Karpas-422 (cell line): ENCODE data around the gene CFAP46. TPM values are rescaled to one million over a fixed set of nuclear protein-coding genes. Genes with fewer than 3 reads are reported as not detected.
A peak's percentile ranks its signal among the peaks of the same experiment; 100 is the strongest.
"Not testable (repeated sequence)": the region's sequence is repeated elsewhere in the genome, so short reads cannot be mapped to it uniquely, and the experiment has no call there.

ENCODE experiments used
- DNase-seq: peaks from one replicate; pipeline ENCODE4 v3.0.0-alpha.2; 2015
- H2AFZ ChIP-seq: fragments of 200-600 bp; sonication (generic); 2 replicates; pipeline ENCODE4 v1.6.1; 2014; ENCODE audit warnings: antibody characterized with exemption, low read length, mixed read lengths
- H3K27ac ChIP-seq: fragments of 200-600 bp; sonication (generic); 2 replicates; pipeline ENCODE4 v1.5.1; 2014; ENCODE audit warnings: mild to moderate bottlenecking, low read length, moderate library complexity
- H3K27me3 ChIP-seq: fragments of 200-600 bp; sonication (generic); 2 replicates; pipeline ENCODE4 v1.6.1; 2014; ENCODE audit warnings: low read length, mixed read lengths
- H3K36me3 ChIP-seq: fragments of 200-600 bp; sonication (generic); 2 replicates; pipeline ENCODE4 v1.6.1; 2014; ENCODE audit warnings: low read length, mixed read lengths; ENCODE audit not compliant: insufficient read depth
- H3K4me1 ChIP-seq: fragments of 200-600 bp; sonication (generic); 2 replicates; pipeline ENCODE4 v1.6.1; 2014; ENCODE audit warnings: mild to moderate bottlenecking, low read length, mixed read lengths
- H3K4me2 ChIP-seq: fragments of 200-600 bp; sonication (generic); 2 replicates; pipeline ENCODE4 v1.6.1; 2014; ENCODE audit warnings: low read length, low read depth, mild to moderate bottlenecking; ENCODE audit not compliant: poor library complexity, severe bottlenecking
- H3K4me3 ChIP-seq: fragments of 200-600 bp; sonication (generic); 2 replicates; pipeline ENCODE4 v1.5.1; 2014; ENCODE audit warnings: mild to moderate bottlenecking, antibody characterized with exemption, low read length, mixed read lengths
- H3K79me2 ChIP-seq: fragments of 200-600 bp; sonication (generic); 2 replicates; pipeline ENCODE4 v1.6.1; 2014; ENCODE audit warnings: mild to moderate bottlenecking, low read length, mixed read lengths
- H3K9ac ChIP-seq: fragments of 200-600 bp; sonication (generic); 2 replicates; pipeline ENCODE4 v1.6.0; 2014; ENCODE audit warnings: low read length
- H3K9me2 ChIP-seq: fragments of 200-600 bp; sonication (generic), shearing (Covaris generic); replicated peaks from 2 replicates; pipeline ENCODE4 v1.6.0; 2014; ENCODE audit warnings: mild to moderate bottlenecking, low read length, moderate library complexity; ENCODE audit not compliant: insufficient read depth
- H3K9me3 ChIP-seq: fragments of 300-700, 200-600 bp; sonication (generic); 2 replicates; pipeline ENCODE4 v1.6.1; 2014; ENCODE audit warnings: low read length, mixed read lengths
- H4K20me1 ChIP-seq: fragments of 200-600 bp; sonication (generic); 2 replicates; pipeline ENCODE4 v1.6.1; 2014; ENCODE audit warnings: mild to moderate bottlenecking, antibody characterized with exemption, low read length, low read depth; ENCODE audit not compliant: insufficient read depth
- total RNA-seq: library from RNA; depleted of rRNA; stranded (reverse); fragments of >200 nt; shearing (Covaris generic); gene quantifications from 2 replicates; pipeline ENCODE4 v1.2.3, GENCODE V29; 2014; ENCODE audit warnings: low replicate concordance

Gene CFAP46
- total RNA-seq, 1 experiment from 2014 or later, result 0.22 TPM

DNA sequence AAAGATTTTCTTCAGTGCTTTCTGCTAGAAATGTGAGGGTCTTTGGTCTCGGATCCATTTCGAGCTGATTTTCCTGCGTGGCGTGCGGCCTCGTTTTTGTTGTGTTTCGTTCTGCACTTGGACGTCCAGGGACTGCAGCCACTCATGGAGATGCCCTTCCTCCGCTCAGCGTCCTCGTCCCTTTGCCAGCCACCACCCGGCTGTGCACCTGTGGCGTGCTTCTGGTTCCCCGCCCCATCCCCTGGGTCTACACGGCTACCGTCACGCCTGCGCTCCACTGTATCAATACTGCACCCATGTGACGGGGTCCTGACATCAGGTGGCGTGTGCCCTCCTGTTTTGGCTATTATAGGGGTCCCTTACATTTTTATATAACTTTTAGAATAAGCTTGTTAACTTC lies 113.7 kb downstream of the CFAP46 start:
- H3K27me3 ChIP-seq, result no peaks in the 10 kb centered on the region
- no peaks in the 10 kb centered on the region for H3K36me3 ChIP-seq
- no peak overlapping the region for H3K9ac ChIP-seq
- H3K9me2 ChIP-seq, result no peaks in the 10 kb centered on the region
- H3K4me2 ChIP-seq, result no peak overlapping the region
- H4K20me1 ChIP-seq, result no peaks in the 10 kb centered on the region
- H2AFZ ChIP-seq, result no peak overlapping the region
- H3K9me3 ChIP-seq, result peaks cover 8% of the 10 kb centered on the region
- no peak for DNase-seq
- H3K4me1 ChIP-seq, result no peaks in the 10 kb centered on the region
- H3K27ac ChIP-seq, result no peak overlapping the region
- no peaks in the 10 kb centered on the region for H3K79me2 ChIP-seq
- no peak overlapping the region for H3K4me3 ChIP-seq

DNA sequence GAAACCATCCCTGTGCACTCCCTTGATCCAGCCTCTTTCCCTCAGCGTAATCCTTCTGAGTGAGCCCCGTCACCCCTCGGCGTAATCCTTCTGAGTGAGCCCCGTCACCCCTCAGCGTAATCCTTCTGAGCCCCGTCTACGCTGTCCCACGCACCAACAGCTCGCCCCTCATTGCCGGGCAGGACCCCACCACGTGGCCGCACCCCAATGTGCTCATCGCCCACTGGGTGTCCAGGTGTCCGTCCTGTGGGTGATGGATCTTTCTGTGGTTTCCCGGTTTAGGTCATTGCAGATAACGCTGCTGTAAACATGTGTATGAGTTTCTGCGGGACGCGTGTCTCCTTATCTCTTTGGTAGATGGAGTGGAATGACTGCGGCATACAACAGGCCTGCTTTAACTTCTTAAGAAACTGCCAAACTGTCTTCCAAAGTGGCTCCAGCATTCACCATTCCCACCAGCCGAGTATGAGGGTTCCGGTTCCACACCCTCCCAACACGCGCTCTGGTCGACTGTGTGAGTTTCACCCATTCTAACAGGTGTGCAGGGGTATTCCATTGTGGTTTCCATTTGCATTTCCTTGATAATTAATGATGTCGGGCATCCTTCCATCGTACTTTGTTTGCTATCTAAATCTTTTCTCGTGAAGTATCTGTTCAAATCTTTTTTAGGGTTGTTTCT lies 114.4 kb downstream of the CFAP46 start:
- H3K9ac ChIP-seq, result no peak overlapping the region
- DNase-seq, result no peak
- H3K9me3 ChIP-seq, result peaks cover 8% of the 10 kb centered on the region
- H3K9me2 ChIP-seq, result no peaks in the 10 kb centered on the region
- no peaks in the 10 kb centered on the region for H3K27me3 ChIP-seq
- no peak overlapping the region for H3K4me2 ChIP-seq
- no peak overlapping the region for H3K27ac ChIP-seq
- no peaks in the 10 kb centered on the region for H3K36me3 ChIP-seq
- H3K79me2 ChIP-seq, result no peaks in the 10 kb centered on the region
- H3K4me1 ChIP-seq, result no peaks in the 10 kb centered on the region
- H4K20me1 ChIP-seq, result no peaks in the 10 kb centered on the region
- no peak overlapping the region for H3K4me3 ChIP-seq
- no peak overlapping the region for H2AFZ ChIP-seq

DNA sequence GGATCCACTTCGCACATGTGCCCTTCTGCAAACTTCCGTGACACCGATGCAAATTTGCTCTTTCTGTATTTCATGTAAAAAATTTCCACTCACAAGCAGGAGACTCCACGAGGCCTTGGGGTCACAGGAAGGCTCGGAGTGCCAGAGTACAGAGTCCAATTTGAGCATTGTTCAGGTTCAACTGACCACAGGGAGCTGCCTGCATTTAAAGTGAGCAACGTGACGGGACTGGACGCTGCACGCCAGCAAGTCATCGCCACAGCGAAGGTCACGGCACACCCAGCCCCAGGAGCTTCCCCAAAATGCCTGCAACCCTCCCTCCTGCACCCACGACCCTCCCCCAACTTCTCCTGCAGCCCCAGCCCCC lies 115.0 kb downstream of the CFAP46 start:
- no peak overlapping the region for H2AFZ ChIP-seq
- H3K4me2 ChIP-seq, result no peak overlapping the region
- no peak for DNase-seq
- peaks cover 8% of the 10 kb centered on the region for H3K9me3 ChIP-seq
- H3K27me3 ChIP-seq, result no peaks in the 10 kb centered on the region
- H3K36me3 ChIP-seq, result no peaks in the 10 kb centered on the region
- H4K20me1 ChIP-seq, result no peaks in the 10 kb centered on the region
- H3K27ac ChIP-seq, result no peak overlapping the region
- H3K9me2 ChIP-seq, result no peaks in the 10 kb centered on the region
- no peaks in the 10 kb centered on the region for H3K4me1 ChIP-seq
- no peak overlapping the region for H3K4me3 ChIP-seq
- H3K9ac ChIP-seq, result no peak overlapping the region
- H3K79me2 ChIP-seq, result no peaks in the 10 kb centered on the region

DNA sequence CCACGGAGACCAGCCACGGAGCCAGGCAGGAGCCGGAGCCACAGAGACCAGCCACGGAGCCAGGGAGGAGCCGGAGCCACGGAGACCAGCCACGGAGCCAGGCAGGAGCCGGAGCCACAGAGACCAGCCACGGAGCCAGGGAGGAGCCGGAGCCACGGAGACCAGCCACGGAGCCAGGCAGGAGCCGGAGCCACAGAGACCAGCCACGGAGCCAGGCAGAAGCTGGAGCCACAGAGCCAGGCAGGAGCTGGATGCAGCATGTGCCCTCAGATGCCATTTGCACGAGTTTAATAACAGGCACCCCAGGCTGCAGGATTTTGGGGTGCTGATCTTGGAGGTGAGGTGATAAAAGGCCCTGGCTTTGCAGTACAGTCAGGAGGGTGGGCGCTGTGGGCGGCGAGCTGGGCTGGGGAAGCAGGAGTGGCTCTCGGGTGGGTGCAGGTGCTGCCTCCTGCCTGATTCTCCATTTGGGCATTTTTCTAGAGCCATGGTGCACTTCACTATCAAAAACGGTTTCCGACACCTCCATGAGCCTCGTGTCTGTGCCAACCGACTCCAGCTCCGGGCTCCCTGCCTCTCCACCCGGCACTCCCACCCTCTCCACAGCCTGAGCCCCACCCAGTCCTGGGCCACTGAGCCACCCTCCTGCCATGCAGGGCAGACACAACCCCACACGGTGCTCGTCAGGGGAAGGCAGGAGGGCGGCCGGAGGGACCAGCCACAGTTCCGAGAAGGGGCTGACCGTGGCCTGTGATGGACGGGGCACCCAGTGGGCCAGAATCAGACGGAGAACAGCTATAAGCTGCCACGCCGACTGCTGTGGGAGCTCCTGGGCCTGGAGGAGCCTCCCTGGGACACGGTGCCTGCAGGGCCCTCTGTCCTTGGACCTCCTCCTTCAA lies 115.6 kb downstream of the CFAP46 start:
- no peak overlapping the region for H3K27ac ChIP-seq
- H3K36me3 ChIP-seq, result no peaks in the 10 kb centered on the region
- H4K20me1 ChIP-seq, result no peaks in the 10 kb centered on the region
- no peaks in the 10 kb centered on the region for H3K79me2 ChIP-seq
- DNase-seq, result no peak
- no peak overlapping the region for H3K4me2 ChIP-seq
- no peak overlapping the region for H3K9ac ChIP-seq
- H2AFZ ChIP-seq, result no peak overlapping the region
- no peaks in the 10 kb centered on the region for H3K9me2 ChIP-seq
- H3K9me3 ChIP-seq, result peaks cover 8% of the 10 kb centered on the region
- H3K4me1 ChIP-seq, result no peaks in the 10 kb centered on the region
- no peak overlapping the region for H3K4me3 ChIP-seq
- H3K27me3 ChIP-seq, result no peaks in the 10 kb centered on the region

DNA sequence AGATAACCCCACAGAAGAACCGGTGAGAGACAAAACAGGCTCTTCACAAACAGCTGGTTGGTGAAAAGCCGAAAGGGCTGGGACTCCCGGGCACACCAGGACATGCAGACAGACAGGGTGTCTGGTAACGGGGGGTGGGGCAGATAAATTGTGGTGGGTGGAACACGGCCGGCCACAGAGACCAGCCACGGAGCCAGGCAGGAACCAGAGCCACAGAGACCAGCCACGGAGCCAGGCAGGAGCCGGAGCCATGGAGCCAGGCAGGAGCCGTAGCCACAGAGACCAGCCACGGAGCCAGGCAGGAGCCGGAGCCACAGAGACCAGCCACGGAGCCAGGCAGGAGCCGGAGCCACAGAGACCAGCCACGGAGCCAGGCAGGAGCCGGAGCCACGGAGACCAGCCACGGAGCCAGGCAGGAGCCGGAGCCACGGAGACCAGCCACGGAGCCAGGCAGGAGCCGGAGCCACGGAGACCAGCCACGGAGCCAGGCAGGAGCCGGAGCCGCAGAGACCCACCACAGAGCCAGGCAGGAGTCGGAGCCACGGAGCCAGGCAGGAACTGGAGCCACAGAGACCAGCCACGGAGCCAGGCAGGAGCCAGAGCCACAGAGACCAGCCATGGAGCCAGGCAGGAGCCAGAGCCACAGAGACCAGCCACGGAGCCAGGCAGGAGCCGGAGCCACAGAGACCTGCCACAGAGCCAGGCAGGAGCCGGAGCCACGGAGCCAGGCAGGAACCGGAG lies 116.4 kb downstream of the CFAP46 start:
- not testable (repeated sequence) for H3K9me3 ChIP-seq, H3K4me1 ChIP-seq, H3K9me2 ChIP-seq, H2AFZ ChIP-seq, H3K79me2 ChIP-seq, H3K27me3 ChIP-seq, H4K20me1 ChIP-seq, DNase-seq, H3K27ac ChIP-seq, H3K9ac ChIP-seq, H3K4me3 ChIP-seq, H3K36me3 ChIP-seq, H3K4me2 ChIP-seq

DNA sequence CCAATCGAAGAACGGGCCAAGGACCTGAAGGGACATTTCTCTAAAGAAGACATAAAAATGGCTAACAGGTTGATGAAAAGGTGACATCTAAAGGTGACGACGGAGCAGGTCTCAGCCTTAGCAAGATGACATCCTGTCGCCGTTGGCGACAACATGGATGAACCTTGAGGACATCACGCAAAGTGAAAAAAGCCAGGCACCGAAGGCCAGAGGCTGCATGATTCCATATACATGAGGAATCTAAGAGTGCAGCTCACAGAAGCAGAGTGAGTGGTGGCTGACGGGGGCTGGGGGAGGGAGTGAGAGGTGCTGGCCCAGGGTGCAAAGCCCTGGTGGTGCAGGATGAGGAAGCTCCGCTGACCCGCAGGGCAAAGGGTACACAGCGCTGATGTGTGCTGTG lies 122.3 kb downstream of the CFAP46 start:
- Histone ChIP-seq H3K9me2 (no peaks in the 10 kb centered on the region), H2AFZ (no peak overlapping the region), H3K9me3 (peaks cover 1% of the 10 kb centered on the region), H3K27ac (peak overlapping the region; percentile 51; the same call in 1 of the 2 replicates), H3K4me2 (no peak overlapping the region), H3K36me3 (no peaks in the 10 kb centered on the region), H3K4me3 (no peak overlapping the region), H3K9ac (no peak overlapping the region), H4K20me1 (no peaks in the 10 kb centered on the region), H3K79me2 (no peaks in the 10 kb centered on the region), H3K4me1 (no peaks in the 10 kb centered on the region), H3K27me3 (no peaks in the 10 kb centered on the region)
- DNase-seq, result no peak

DNA sequence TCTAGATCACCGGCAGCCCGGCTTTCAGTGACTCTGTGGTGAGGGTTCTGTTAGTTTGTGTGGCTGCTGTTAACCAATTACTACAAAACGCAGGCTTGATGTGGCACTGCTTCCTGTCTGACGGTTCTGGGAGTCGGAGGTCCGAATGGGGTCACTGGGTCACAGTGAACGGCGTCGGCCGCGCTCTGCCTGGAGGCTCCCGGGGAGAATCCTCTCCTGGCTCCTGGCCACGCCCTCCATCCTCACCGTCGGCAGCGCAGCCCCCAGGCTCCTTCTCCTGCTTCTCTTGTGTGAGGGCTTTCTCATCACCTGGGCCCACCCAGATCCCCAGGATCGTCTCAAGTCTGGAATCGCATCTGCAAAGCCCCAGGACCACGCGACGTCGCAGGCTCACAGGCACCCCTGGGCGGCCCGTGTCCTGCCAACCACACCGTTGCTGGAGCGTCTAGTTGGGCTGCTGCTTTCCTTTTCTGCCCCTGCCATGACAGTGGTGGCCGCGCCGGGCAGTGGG lies 124.6 kb downstream of the CFAP46 start:
- no peaks in the 10 kb centered on the region for H3K79me2 ChIP-seq
- no peak for DNase-seq

DNA sequence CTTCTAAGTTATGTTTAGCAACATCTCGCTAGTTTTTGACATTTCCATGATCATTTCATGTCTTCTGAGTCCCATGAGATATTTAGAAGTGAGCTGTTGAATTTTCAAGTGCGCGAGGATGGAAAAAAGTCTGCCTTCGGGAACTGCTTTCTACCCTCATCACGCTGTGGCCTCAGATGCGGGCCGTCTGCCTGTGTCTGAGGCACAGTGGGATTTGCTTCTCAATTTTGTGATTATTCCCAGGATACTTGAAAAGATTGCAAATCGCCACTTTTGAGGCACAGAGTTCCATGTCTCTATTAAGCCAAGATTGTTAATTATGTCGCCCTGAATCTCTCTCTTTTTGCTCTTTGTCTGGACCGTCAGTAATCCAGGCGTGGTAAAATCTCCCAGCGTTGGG lies 125.7 kb downstream of the CFAP46 start:
- no peak for DNase-seq
- Histone ChIP-seq H3K79me2 (no peaks in the 10 kb centered on the region), H3K27me3 (no peaks in the 10 kb centered on the region)

More for the DNA sequence above, 124.6 kb downstream of the CFAP46 start:
- no peak overlapping the region for H2AFZ ChIP-seq
- H3K36me3 ChIP-seq, result no peaks in the 10 kb centered on the region
- H3K27me3 ChIP-seq, result no peaks in the 10 kb centered on the region
- no peak overlapping the region for H3K9ac ChIP-seq
- no peaks in the 10 kb centered on the region for H3K4me1 ChIP-seq
- no peak overlapping the region for H3K27ac ChIP-seq
- no peaks in the 10 kb centered on the region for H3K9me3 ChIP-seq
- H3K4me2 ChIP-seq, result no peak overlapping the region
- H3K9me2 ChIP-seq, result no peaks in the 10 kb centered on the region
- no peaks in the 10 kb centered on the region for H4K20me1 ChIP-seq
- no peak overlapping the region for H3K4me3 ChIP-seq

More for the DNA sequence above, 125.7 kb downstream of the CFAP46 start:
- Histone ChIP-seq H3K9ac (no peak overlapping the region), H3K36me3 (no peaks in the 10 kb centered on the region), H4K20me1 (no peaks in the 10 kb centered on the region), H3K4me2 (no peak overlapping the region), H3K9me3 (no peaks in the 10 kb centered on the region), H3K27ac (no peak overlapping the region), H3K9me2 (no peaks in the 10 kb centered on the region), H3K4me3 (no peak overlapping the region), H2AFZ (no peak overlapping the region), H3K4me1 (no peaks in the 10 kb centered on the region)
